ENCODE data around the gene PTPRT. TPM values are rescaled to one million over a fixed set of nuclear protein-coding genes. Genes with fewer than 3 reads are reported as not detected.

PTPRT gene
- total and polyA plus RNA-seq, 2 of the 13 experiments (the other 11 are each of a cell fraction or from before 2014, with no cell fraction given), result under 0.01 to 0.09 TPM

- Histone ChIP-seq H3K36me3 (replicated peaks in 1 of 2; ENCODE audit: control insufficient read depth in 1 of 2, insufficient read depth in 2 of 2, low read length in 2 of 2) (no peaks in the 10 kb centered on the region), H4K20me1 (ENCODE audit: insufficient read depth, low read length) (no peaks in the 10 kb centered on the region), H3K27ac (ENCODE audit: extremely low read length, insufficient read depth, low read length) (no peak overlapping the region), H3K4me3 (replicated peaks in 1 of 3; ENCODE audit: insufficient read depth in 1 of 3, low read depth in 2 of 3, low read length in 3 of 3) (no peak overlapping the region), H2AFZ (ENCODE audit: low read length) (no peak overlapping the region), H3K4me2 (ENCODE audit: low read depth, low read length) (no peak overlapping the region), H3K79me2 (ENCODE audit: insufficient read depth, low read length) (no peaks in the 10 kb centered on the region), H3K27me3 (ENCODE audit: control insufficient read depth in 1 of 2, insufficient read depth in 2 of 2, low read length in 2 of 2) (no peaks in the 10 kb centered on the region), H3K4me1 (ENCODE audit: insufficient read depth, low read length) (no peaks in the 10 kb centered on the region), H3K9me3 (ENCODE audit: low read length) (no peaks in the 10 kb centered on the region; the same call in 1 of the 2 replicates), H3K9ac (ENCODE audit: insufficient read depth, low read depth, low read length) (no peak overlapping the region)
- FAIRE-seq, result no peak
- ChIA-PET POLR2A (no interaction called here), CTCF (ENCODE audit: low intra/inter-chr PET ratio, low total read pairs) (no interaction called here)
- in situ Hi-C loops (cut with HindIII; ENCODE audit: extremely low pct_ligation_motif_present, low pct_unique_long_range_greater_than_20kb) (no loop called here), intact Hi-C loops (cut with micrococcal nuclease; ENCODE audit: unreplicated experiment) (no loop called here)
- TF ChIP-seq PAXIP1 (CRISPR knock-in tag; conservative IDR thresholded peaks at IDR 0.05), result no peak
- BruUV-seq (replicated peaks), result no TSS peak
- ATAC-seq, result no peak
- no peak for DNase-seq (ENCODE audit: low spot score)
- 33% methylated on average over 14 of the region's 14 CpGs for WGBS (ENCODE audit: low lambda C conversion rate)
Observed at GRCh38 chr20:42218621-42219374, 970.9 kb downstream of the PTPRT start.

- H3K27me3 ChIP-seq (ENCODE audit: control insufficient read depth in 1 of 2, insufficient read depth in 2 of 2, low read length in 2 of 2), result no peaks in the 10 kb centered on the region
- H3K79me2 ChIP-seq (ENCODE audit: insufficient read depth, low read length), result no peaks in the 10 kb centered on the region
- POLR2A ChIA-PET, result no interaction called here
- in situ Hi-C loops (cut with HindIII; ENCODE audit: extremely low pct_ligation_motif_present, low pct_unique_long_range_greater_than_20kb), result no loop called here
- H3K4me3 ChIP-seq (replicated peaks in 1 of 3; ENCODE audit: insufficient read depth in 1 of 3, low read depth in 2 of 3, low read length in 3 of 3), result no peak overlapping the region
- FAIRE-seq (no peak), DNase-seq (ENCODE audit: low spot score) (no peak), ATAC-seq (no peak)
- CTCF ChIA-PET (ENCODE audit: low intra/inter-chr PET ratio, low total read pairs), result no interaction called here
- H3K9me3 ChIP-seq (ENCODE audit: low read length), result peaks cover 9% of the 10 kb centered on the region; the same call in 1 of the 2 replicates
- no peak overlapping the region for H3K27ac ChIP-seq (ENCODE audit: extremely low read length, insufficient read depth, low read length)
- H3K9ac ChIP-seq (ENCODE audit: insufficient read depth, low read depth, low read length), result no peak overlapping the region
- 0% methylated on average over 2 of the region's 2 CpGs for whole genome bisulfite sequencing (ENCODE audit: low lambda C conversion rate)
- H4K20me1 ChIP-seq (ENCODE audit: insufficient read depth, low read length), result no peaks in the 10 kb centered on the region
- TF ChIP-seq KLF11 (CRISPR knock-in tag; IDR thresholded peaks at IDR 0.05) (no peak), NR3C1 (CRISPR knock-in tag; IDR thresholded peaks at IDR 0.05) (no peak), ZNF34 (CRISPR knock-in tag; IDR thresholded peaks at IDR 0.05; ENCODE audit: borderline replicate concordance) (no peak), ZNF724P (CRISPR knock-in tag; IDR thresholded peaks at IDR 0.05; ENCODE audit: borderline replicate concordance) (no peak), ZSCAN31 (CRISPR knock-in tag; IDR thresholded peaks at IDR 0.05; ENCODE audit: low read depth) (no peak), TBL1XR1 (IDR thresholded peaks at IDR 0.05; ENCODE audit: borderline replicate concordance, low read length, partially characterized antibody) (no peak), YY1 (IDR thresholded peaks at IDR 0.05; ENCODE audit: insufficient read depth, insufficient replicate concordance, low read depth, low read length) (no peak), ZNF605 (CRISPR knock-in tag; IDR thresholded peaks at IDR 0.05) (no peak), ZNF558 (CRISPR knock-in tag; IDR thresholded peaks at IDR 0.05; ENCODE audit: borderline replicate concordance) (no peak), ZNF232 (CRISPR knock-in tag; IDR thresholded peaks at IDR 0.05; ENCODE audit: borderline replicate concordance) (no peak), CSRNP2 (CRISPR knock-in tag; conservative IDR thresholded peaks at IDR 0.05; ENCODE audit: low read depth) (no peak), ZNF761 (CRISPR knock-in tag; conservative IDR thresholded peaks at IDR 0.05) (no peak), GABPB1 (CRISPR knock-in tag; IDR thresholded peaks at IDR 0.05) (no peak)
- no peak overlapping the region for H3K4me2 ChIP-seq (ENCODE audit: low read depth, low read length)
- no peaks in the 10 kb centered on the region for H3K36me3 ChIP-seq (replicated peaks in 1 of 2; ENCODE audit: control insufficient read depth in 1 of 2, insufficient read depth in 2 of 2, low read length in 2 of 2)
- intact Hi-C loops (cut with micrococcal nuclease; ENCODE audit: unreplicated experiment), result no loop called here
- BruUV-seq (replicated peaks), result no TSS peak
- H3K4me1 ChIP-seq (ENCODE audit: insufficient read depth, low read length), result no peaks in the 10 kb centered on the region
- no peak overlapping the region for H2AFZ ChIP-seq (ENCODE audit: low read length)
Observed at GRCh38 chr20:42214074-42214473, 975.6 kb downstream of the PTPRT start.
